HepG2 (cell line): Measurements from ENCODE around the gene UQCR11. TPM values are rescaled to one million over a fixed set of nuclear protein-coding genes. Genes with fewer than 3 reads are reported as not detected.
A peak's percentile ranks its signal among the peaks of the same experiment; 100 is the strongest.

Source experiments
- ATAC-seq: fragments of 200-7000 bp; cut with Tn5 transposase; 3 replicates; pipeline ENCODE4 v1.9.1; 2020; ENCODE audit warnings: mild to moderate bottlenecking, moderate library complexity
- BruUV-seq: library from RNA; stranded (reverse); fragments of 400-500 nt; replicated peaks from 2 replicates; lab custom pipeline; 2021; lab: Mats Ljungman, UMichigan
- CTCF ChIA-PET: fragments of 300-600 bp; formaldehyde crosslinking; extraction: SDS; loops from one replicate; lab custom pipeline; 2021; ENCODE audit warnings: low total read pairs, inconsistent platforms, low intra/inter-chr PET ratio; lab: Yijun Ruan, JAX
- POLR2A ChIA-PET: fragments of 350-600 bp; sonication (Branson Sonifier 250); formaldehyde crosslinking; loops from one replicate; lab custom pipeline; 2020; ENCODE audit warnings: antibody characterized with exemption, inconsistent platforms; lab: Yijun Ruan, JAX
- DNase-seq: peaks from one replicate; pipeline ENCODE4 v3.0.0-alpha.2; 2015; ENCODE audit warnings: low spot score
- FAIRE-seq: peaks from 3 replicates; lab custom pipeline; 2011; peaks lifted over from hg19 to GRCh38; lab: Jason Lieb, UNC
- H2AFZ ChIP-seq: one replicate; pipeline ENCODE4 v1.6.1; 2011; ENCODE audit warnings: low read length, inconsistent platforms
- H3K27ac ChIP-seq: fragments of 300-600 bp; 3 replicates; pipeline ENCODE4 v1.8.0; 2011; ENCODE audit warnings: mixed run types, mild to moderate bottlenecking, mixed read lengths, low read length, inconsistent platforms; ENCODE audit not compliant: insufficient read depth; ENCODE audit errors: extremely low read length
- H3K27me3 ChIP-seq, 2 experiments: fragments of 200-600 bp in 1 of 2; 2 replicates in 1 of 2; 3 replicates in 1 of 2; pipeline versions ENCODE4 v1.6.0 to v1.8.0; 2011; ENCODE audit warnings: low read length in 2 of 2, mild to moderate bottlenecking in 2 of 2, moderate library complexity in 2 of 2, inconsistent platforms in 1 of 2; ENCODE audit not compliant: insufficient read depth in 2 of 2, control insufficient read depth in 1 of 2
- H3K36me3 ChIP-seq, 2 experiments: fragments of 200-600 bp in 1 of 2; replicated peaks in 1 of 2; 2 replicates in 1 of 2; 3 replicates in 1 of 2; pipeline versions ENCODE4 v1.5.1 to v1.8.0; 2011; ENCODE audit warnings: low read length in 2 of 2, inconsistent platforms in 1 of 2; ENCODE audit not compliant: insufficient read depth in 2 of 2, control insufficient read depth in 1 of 2
- H3K4me1 ChIP-seq: 2 replicates; pipeline ENCODE4 v1.5.1; 2012; ENCODE audit warnings: low read length, inconsistent platforms; ENCODE audit not compliant: insufficient read depth
- H3K4me2 ChIP-seq: 2 replicates; pipeline ENCODE4 v1.6.0; 2011; ENCODE audit warnings: low read depth, low read length, inconsistent platforms
- H3K4me3 ChIP-seq, 3 experiments: fragments of 200-600 bp in 1 of 3; sonication (generic), shearing (Covaris generic) in 1 of 3; replicated peaks in 1 of 3; 2 replicates each; pipeline ENCODE4 v1.5.1; 2011 to 2016; ENCODE audit warnings: low read length in 3 of 3, inconsistent platforms in 2 of 3, low read depth in 2 of 3, mild to moderate bottlenecking in 2 of 3, control low read depth in 1 of 3, mixed read lengths in 1 of 3; ENCODE audit not compliant: insufficient read depth in 1 of 3
- H3K79me2 ChIP-seq: one replicate; pipeline ENCODE4 v1.6.1; 2011; ENCODE audit warnings: low read length, inconsistent platforms; ENCODE audit not compliant: insufficient read depth
- H3K9ac ChIP-seq: 2 replicates; pipeline ENCODE4 v1.6.0; 2011; ENCODE audit warnings: mild to moderate bottlenecking, low read depth, low read length, inconsistent platforms; ENCODE audit not compliant: insufficient read depth
- H3K9me3 ChIP-seq: 2 replicates; pipeline ENCODE4 v1.5.1; 2012; ENCODE audit warnings: mild to moderate bottlenecking, low read length
- H4K20me1 ChIP-seq: 2 replicates; pipeline ENCODE4 v1.6.0; 2011; ENCODE audit warnings: inconsistent platforms, mild to moderate bottlenecking, low read length, moderate library complexity; ENCODE audit not compliant: insufficient read depth
- FOSL1 ChIP-seq: sonication (generic); formaldehyde crosslinking; IDR thresholded peaks from 2 replicates; pipeline ENCODE4 v1.9.0; 2021; ENCODE audit warnings: missing genetic modification reagents, borderline replicate concordance
- IKZF1 ChIP-seq: fragments of 450-650 bp; IDR thresholded peaks from 2 replicates; pipeline ENCODE4 v1.7.1; 2016
- MAFK ChIP-seq, 2 experiments: IDR thresholded peaks in 1 of 2; conservative IDR thresholded peaks in 1 of 2; 2 replicates each; pipeline ENCODE4 v1.6.1; 2011; ENCODE audit warnings: improper control_type of control experiment in 2 of 2, low read length in 2 of 2
- NFRKB ChIP-seq: fragments of 450-650 bp; IDR thresholded peaks from 2 replicates; pipeline ENCODE4 v1.6.1; 2017
- NR2F6 ChIP-seq, 2 experiments: IDR thresholded peaks; 2 replicates each; pipeline ENCODE4 v1.6.1; 2016; ENCODE audit warnings: antibody characterized with exemption in 1 of 2, mild to moderate bottlenecking in 1 of 2
- RFX3 ChIP-seq: IDR thresholded peaks from 2 replicates; pipeline ENCODE4 v1.6.1; 2016; ENCODE audit warnings: missing biosample characterization, missing genetic modification reagents
- SOX13 ChIP-seq, 3 experiments: fragments of 450-650 bp in 1 of 3; sonication (generic) in 1 of 3; formaldehyde crosslinking in 1 of 3; IDR thresholded peaks in 2 of 3; conservative IDR thresholded peaks in 1 of 3; 2 replicates each; pipeline versions ENCODE4 v1.5.0 to v1.6.1; 2016 to 2020; ENCODE audit warnings: antibody characterized with exemption in 1 of 3, mild to moderate bottlenecking in 1 of 3, missing compliant biosample characterization in 1 of 3, missing genetic modification reagents in 1 of 3, moderate library complexity in 1 of 3
- ZBTB37 ChIP-seq: sonication (generic); formaldehyde crosslinking; IDR thresholded peaks from 2 replicates; pipeline ENCODE4 v1.4.0; 2020; ENCODE audit warnings: mild to moderate bottlenecking, missing genetic modification reagents
- ZFP62 ChIP-seq: sonication (generic); formaldehyde crosslinking; IDR thresholded peaks from 2 replicates; pipeline ENCODE4 v1.4.0; 2020; ENCODE audit warnings: missing genetic modification reagents
- ZNF230 ChIP-seq: sonication (generic); formaldehyde crosslinking; IDR thresholded peaks from 2 replicates; pipeline ENCODE4 v1.4.0; 2020; ENCODE audit warnings: mild to moderate bottlenecking, missing genetic modification reagents
- ZNF234 ChIP-seq: sonication (generic); formaldehyde crosslinking; conservative IDR thresholded peaks from 2 replicates; pipeline ENCODE4 v1.5.1; 2020; ENCODE audit warnings: mild to moderate bottlenecking, missing genetic modification reagents
- ZNF547 ChIP-seq: sonication (generic); formaldehyde crosslinking; IDR thresholded peaks from 2 replicates; pipeline ENCODE4 v1.5.1; 2020; ENCODE audit warnings: mild to moderate bottlenecking, missing genetic modification reagents
- ZNF549 ChIP-seq: sonication (generic); formaldehyde crosslinking; IDR thresholded peaks from 2 replicates; pipeline ENCODE4 v1.5.0; 2020; ENCODE audit warnings: missing genetic modification reagents
- WGBS: methylation state at CpG from one replicate; pipeline ENCODE4 v1.1.6; 2017; ENCODE audit warnings: low lambda C conversion rate; 5-methylcytosine and 5-hydroxymethylcytosine counted together
- in situ Hi-C: cut with HindIII; loops from 2 replicates; pipeline ENCODE4 v1.10.0; 2017; ENCODE audit warnings: low pct_unique_long_range_greater_than_20kb; ENCODE audit not compliant: extremely low pct_ligation_motif_present
- intact Hi-C: fragments of 100-400 bp; cut with micrococcal nuclease; formaldehyde crosslinking; loops from one replicate; pipeline ENCODE4 v1.10.0; 2022; ENCODE audit not compliant: unreplicated experiment
- polyA plus RNA-seq, 8 experiments: library from polyadenylated mRNA; depleted of rRNA in 3 of 8; stranded (reverse) in 7 of 8; unstranded in 1 of 8; fragments of >200 nt; fragmentation: Illumina TruSeq in 4 of 8; extraction: Trizol in 4 of 8; gene quantifications; 2 replicates each; pipeline versions ENCODE4 v1.2.1 to v1.2.3, GENCODE V29; 2011 to 2016; ENCODE audit warnings: low read depth in 4 of 8, missing spikeins in 1 of 8, mixed read lengths in 1 of 8; ENCODE audit not compliant: insufficient read depth in 1 of 8
- total RNA-seq, 5 experiments: library from RNA; depleted of rRNA; stranded (reverse); fragments of >200 nt; fragmentation: Illumina TruSeq; extraction: Trizol; gene quantifications; 2 replicates each; pipeline ENCODE4 v1.2.3, GENCODE V29; 2016; ENCODE audit warnings: low read depth in 1 of 5
- TF ChIP-seq, protein P1 (sequence below): sonication (generic); formaldehyde crosslinking; IDR thresholded peaks from 2 replicates; pipeline ENCODE4 v1.5.1; 2020; ENCODE audit warnings: mild to moderate bottlenecking, missing genetic modification reagents
- TF ChIP-seq, protein P2 (sequence below): sonication (generic); formaldehyde crosslinking; IDR thresholded peaks from 2 replicates; pipeline ENCODE4 v1.5.1; 2020; ENCODE audit warnings: mild to moderate bottlenecking, missing genetic modification reagents, moderate library complexity

UQCR11 gene
- total and polyA plus RNA-seq, 2 of the 13 experiments (the other 11 are each of a cell fraction or from before 2014, with no cell fraction given) = 125 to 214 TPM

DNA sequence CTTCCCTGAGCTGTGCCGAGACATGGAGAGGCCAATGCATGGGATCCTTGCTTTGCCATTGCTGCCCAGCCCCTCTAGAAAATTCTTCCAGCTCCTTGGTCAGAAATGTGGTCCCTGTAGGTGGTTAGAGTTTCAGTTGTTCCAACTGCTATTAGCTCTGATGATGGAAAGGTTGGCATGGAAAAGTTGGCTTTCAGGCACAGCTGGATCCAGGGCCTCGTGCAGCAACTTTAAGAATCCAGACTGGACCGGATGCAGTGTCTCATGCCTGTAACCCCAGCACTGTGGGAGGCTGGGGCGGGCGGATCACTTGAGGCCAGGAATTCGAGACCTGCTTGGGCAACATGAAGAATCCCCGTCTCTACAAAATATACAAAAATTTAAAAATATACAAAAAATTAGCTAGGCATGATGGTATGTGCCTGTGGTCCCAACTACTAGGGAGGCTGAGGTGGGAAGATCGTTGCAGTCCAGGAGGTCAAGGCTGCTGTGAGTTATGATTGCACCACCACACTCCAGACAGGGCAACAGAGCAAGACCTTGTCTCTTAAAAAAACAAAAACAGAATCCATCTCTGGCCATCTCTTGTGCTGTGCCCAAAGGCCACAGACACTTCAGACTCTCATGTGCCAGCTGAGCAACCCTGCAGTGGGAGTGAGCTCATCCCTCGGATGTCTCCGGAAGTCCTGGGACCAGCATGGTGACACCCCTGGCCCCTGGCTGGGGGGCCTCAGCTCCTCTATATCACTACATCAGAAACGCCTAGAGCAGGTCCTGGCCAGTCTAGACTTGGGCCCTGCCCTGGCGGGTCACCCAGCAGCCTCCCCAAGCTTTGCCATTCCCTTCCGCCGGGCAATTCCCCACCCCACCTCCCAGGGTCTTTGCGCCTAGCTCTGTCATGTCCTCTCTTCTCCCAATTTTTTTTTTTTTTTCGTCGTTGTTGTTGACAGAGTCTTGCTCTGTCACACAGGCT is 53.9 kb downstream of the UQCR11 start:
- ChIA-PET CTCF (no interaction called here), POLR2A (no interaction called here)
- Histone ChIP-seq H3K27me3 (no peaks in the 10 kb centered on the region), H3K4me1 (peaks cover 21% of the 10 kb centered on the region), H3K9ac (no peak overlapping the region), H3K9me3 (no peaks in the 10 kb centered on the region), H3K27ac (no peak overlapping the region), H3K4me3 (no peak overlapping the region), H3K79me2 (no peaks in the 10 kb centered on the region), H2AFZ (no peak overlapping the region), H3K4me2 (no peak overlapping the region), H3K36me3 (no peaks in the 10 kb centered on the region; a peak in 1 of 5 replicates), H4K20me1 (no peaks in the 10 kb centered on the region)
- no TSS peak for BruUV-seq
- intact Hi-C loops (no loop called here), in situ Hi-C loops (no loop called here)
- ATAC-seq = peak; percentile 20; the same call in 2 of the 3 replicates
- no peak for DNase-seq
- WGBS = 42% methylated on average over 17 of the region's 17 CpGs
- no peak for FAIRE-seq
- TF ChIP-seq ZNF547 (no peak), NR2F6 (IDR thresholded peaks at IDR 0.05) (no peak), NR2F6 (CRISPR knock-in tag; IDR thresholded peaks at IDR 0.05) (0 out of 2 replicates have a peak, but pooled peaks have one; percentile 6), MAFK (conservative IDR thresholded peaks at IDR 0.05 in 1 of 2, IDR thresholded peaks at IDR 0.05 in 1 of 2; ENCODE audit: low read length in 2 of 2) (no peak), ZNF549 (CRISPR knock-in tag) (no peak), IKZF1 (no peak), SOX13 (IDR thresholded peaks at IDR 0.05) (no peak), SOX13 (CRISPR knock-in tag; conservative IDR thresholded peaks at IDR 0.05 in 1 of 2, IDR thresholded peaks at IDR 0.05 in 1 of 2) (no peak), FOSL1 (CRISPR knock-in tag) (no peak), NFRKB (no peak), ZBTB37 (CRISPR knock-in tag) (no peak), ZNF234 (CRISPR knock-in tag) (no peak), ZFP62 (CRISPR knock-in tag) (no peak), RFX3 (CRISPR knock-in tag) (no peak), ZNF230 (CRISPR knock-in tag) (no peak)
- TF ChIP-seq, protein P1, sequence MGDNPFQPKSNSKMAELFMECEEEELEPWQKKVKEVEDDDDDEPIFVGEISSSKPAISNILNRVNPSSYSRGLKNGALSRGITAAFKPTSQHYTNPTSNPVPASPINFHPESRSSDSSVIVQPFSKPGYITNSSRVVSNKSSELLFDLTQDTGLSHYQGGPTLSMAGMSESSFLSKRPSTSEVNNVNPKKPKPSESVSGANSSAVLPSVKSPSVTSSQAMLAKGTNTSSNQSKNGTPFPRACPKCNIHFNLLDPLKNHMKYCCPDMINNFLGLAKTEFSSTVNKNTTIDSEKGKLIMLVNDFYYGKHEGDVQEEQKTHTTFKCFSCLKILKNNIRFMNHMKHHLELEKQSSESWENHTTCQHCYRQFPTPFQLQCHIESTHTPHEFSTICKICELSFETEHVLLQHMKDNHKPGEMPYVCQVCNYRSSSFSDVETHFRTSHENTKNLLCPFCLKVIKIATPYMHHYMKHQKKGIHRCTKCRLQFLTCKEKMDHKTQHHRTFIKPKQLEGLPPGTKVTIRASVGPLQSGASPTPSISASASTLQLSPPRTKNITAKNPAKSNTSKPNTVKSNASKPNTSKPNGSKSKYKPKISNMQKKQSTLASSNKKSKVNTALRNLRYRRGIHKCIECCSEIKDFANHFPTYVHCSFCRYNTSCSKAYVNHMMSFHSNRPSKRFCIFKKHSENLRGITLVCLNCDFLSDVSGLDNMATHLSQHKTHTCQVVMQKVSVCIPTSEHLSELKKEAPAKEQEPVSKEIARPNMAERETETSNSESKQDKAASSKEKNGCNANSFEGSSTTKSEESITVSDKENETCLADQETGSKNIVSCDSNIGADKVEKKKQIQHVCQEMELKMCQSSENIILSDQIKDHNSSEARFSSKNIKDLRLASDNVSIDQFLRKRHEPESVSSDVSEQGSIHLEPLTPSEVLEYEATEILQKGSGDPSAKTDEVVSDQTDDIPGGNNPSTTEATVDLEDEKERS = no peak
- TF ChIP-seq, protein P2, sequence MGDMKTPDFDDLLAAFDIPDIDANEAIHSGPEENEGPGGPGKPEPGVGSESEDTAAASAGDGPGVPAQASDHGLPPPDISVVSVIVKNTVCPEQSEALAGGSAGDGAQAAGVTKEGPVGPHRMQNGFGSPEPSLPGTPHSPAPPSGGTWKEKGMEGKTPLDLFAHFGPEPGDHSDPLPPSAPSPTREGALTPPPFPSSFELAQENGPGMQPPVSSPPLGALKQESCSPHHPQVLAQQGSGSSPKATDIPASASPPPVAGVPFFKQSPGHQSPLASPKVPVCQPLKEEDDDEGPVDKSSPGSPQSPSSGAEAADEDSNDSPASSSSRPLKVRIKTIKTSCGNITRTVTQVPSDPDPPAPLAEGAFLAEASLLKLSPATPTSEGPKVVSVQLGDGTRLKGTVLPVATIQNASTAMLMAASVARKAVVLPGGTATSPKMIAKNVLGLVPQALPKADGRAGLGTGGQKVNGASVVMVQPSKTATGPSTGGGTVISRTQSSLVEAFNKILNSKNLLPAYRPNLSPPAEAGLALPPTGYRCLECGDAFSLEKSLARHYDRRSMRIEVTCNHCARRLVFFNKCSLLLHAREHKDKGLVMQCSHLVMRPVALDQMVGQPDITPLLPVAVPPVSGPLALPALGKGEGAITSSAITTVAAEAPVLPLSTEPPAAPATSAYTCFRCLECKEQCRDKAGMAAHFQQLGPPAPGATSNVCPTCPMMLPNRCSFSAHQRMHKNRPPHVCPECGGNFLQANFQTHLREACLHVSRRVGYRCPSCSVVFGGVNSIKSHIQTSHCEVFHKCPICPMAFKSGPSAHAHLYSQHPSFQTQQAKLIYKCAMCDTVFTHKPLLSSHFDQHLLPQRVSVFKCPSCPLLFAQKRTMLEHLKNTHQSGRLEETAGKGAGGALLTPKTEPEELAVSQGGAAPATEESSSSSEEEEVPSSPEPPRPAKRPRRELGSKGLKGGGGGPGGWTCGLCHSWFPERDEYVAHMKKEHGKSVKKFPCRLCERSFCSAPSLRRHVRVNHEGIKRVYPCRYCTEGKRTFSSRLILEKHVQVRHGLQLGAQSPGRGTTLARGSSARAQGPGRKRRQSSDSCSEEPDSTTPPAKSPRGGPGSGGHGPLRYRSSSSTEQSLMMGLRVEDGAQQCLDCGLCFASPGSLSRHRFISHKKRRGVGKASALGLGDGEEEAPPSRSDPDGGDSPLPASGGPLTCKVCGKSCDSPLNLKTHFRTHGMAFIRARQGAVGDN = peak; percentile 27; the same call in 1 of the 2 replicates
